NCI-H510A treated with DMSO at 0.1 percent for 48 hours (cell line): Measurements from ENCODE around the gene POLR3B.

Source experiments
- DNase-seq: peaks from one replicate; lab custom pipeline; 2025; lab: John Stamatoyannopoulos, UW

Gene POLR3B

DNA sequence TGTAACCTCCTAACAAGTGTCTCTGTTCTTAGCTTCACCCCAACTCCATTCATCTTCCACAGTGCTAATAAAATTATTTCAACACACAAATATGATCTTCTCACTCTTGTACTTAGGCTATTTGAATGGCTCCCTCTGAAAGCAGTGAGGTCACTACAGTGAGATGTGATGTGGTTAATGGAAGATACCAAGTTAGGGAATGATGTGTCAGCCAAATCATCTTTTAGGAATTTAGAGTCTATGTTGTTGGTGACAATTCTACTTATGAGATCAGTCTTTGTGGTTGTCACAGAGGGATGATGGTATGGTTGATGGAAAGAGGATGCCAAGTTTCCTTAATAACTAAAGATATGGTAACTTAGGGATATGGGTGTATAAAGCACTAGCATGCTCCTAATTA lies 57.6 kb downstream of the POLR3B start:
- no peak for DNase-seq

DNA sequence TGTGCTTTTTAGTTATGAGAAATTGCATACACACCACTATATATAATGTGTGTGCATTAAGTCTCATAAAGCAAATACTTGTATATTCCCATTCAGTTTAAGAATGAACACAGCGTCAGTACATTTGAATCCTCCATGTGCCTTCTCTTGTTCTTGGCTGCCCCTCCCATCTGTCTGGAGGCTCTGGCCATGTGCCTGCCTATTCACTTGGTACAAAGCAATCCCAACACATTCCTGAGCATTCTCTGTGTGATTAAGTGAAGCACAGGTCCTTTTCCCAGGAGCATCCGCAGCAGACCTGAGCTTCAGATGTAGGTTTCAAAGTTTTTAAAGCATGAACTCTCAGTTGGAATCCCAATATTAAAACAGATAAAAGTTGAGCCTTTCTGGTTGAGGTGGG lies 58.7 kb downstream of the POLR3B start:
- DNase-seq, result no peak

DNA sequence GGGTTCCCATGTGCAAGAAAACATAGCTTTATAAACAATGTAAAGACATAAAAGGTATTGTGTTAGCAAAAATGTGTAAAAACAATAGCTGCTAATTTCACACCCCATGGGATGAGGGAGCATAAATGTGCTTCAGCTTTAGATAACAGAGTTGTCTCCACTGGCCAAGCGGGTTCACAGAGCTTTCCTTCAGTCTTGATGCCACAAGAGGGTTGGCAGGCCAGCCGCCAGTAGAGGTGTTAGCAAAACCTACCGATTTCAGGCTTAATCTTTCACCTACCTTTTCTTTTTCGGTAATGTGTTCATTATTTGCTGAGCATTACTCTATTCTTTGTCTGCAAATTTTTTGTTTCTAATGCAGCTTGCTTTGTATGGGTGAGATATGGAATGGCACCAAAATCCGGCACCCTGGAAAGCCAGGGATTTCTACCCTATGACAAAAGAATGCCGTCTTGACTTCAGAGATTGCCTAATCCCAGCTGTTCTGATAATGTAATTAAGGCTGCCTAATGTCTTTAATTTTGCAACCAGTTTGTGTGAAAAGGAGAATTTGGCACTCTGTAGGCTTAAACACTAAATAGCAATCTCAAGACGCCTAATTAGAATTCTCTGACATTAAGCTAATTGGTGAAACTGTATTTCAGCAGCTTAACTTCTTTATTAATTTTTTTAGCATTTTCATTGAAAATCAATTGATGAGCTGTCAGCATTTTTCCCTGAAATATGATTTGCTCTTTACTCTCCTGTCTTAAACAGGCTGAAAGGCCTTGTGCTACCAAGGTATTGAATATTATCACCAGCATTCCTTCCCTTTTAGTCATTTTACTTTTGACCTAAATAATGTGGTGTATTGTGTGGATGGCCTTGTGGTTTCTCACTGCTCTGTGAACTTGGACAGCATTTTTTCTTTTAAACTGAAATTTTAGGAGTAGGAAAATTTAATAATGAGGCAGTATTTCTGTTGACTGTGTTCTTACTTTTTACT lies 60.7 kb downstream of the POLR3B start:
- no peak for DNase-seq

GRCh38 chr12:106418970-106419369 lies 61.4 kb downstream of the POLR3B start:
- DNase-seq, result no peak

GRCh38 chr12:106423291-106423690 lies 65.7 kb downstream of the POLR3B start:
- DNase-seq, result no peak

GRCh38 chr12:106425061-106425702 lies 67.6 kb downstream of the POLR3B start:
- no peak for DNase-seq

- DNase-seq, result no peak
These were observed 70.4 kb downstream of the POLR3B start for GRCh38 chr12:106427917-106428316.

DNA sequence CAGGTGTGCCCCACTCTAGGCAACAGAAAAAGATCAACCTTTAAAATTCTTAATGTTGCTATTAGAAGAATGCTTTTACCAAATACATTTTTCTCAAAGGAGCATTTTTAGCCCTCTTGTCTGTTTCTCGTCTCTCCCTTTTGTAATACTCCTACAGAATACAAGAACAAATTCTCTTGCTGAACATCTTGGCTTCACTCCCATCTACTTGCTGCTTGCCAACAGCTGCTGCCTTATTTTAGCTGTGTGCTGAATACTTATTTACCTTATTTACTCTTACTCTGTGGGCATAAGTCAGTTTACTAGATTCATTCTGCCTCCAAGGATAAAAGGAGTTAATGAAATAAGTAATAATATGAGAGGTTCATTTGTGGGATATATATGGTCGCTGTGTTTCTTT lies 70.8 kb downstream of the POLR3B start:
- no peak for DNase-seq

- DNase-seq, result no peak
These were observed 71.5 kb downstream of the POLR3B start for GRCh38 chr12:106429043-106429552.

GRCh38 chr12:106429636-106430035 lies 72.1 kb downstream of the POLR3B start:
- DNase-seq, result no peak

- DNase-seq, result no peak
These were observed 74.4 kb downstream of the POLR3B start for GRCh38 chr12:106431839-106432411.

DNA sequence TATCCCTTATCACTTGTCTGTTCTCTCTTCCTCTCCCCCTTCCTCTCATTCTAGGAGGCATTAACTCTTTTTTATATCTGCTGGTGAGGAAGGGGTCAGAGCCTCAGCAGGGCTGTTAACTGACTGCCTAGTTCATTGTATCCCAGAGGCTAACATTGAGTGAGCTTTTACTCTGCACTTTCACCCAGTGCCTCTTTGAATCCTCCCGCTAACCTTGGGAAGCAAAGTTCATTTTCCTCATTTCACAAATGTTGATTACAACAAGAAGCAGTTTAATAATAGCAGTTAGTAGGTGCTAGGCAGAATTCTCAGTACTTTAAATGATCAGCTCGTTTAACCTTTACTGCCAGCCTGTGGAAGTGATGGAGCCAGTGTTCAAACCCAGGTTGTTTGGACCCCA lies 75.5 kb downstream of the POLR3B start:
- no peak for DNase-seq

GRCh38 chr12:106434526-106434925 lies 77.0 kb downstream of the POLR3B start:
- DNase-seq, result no peak

DNA sequence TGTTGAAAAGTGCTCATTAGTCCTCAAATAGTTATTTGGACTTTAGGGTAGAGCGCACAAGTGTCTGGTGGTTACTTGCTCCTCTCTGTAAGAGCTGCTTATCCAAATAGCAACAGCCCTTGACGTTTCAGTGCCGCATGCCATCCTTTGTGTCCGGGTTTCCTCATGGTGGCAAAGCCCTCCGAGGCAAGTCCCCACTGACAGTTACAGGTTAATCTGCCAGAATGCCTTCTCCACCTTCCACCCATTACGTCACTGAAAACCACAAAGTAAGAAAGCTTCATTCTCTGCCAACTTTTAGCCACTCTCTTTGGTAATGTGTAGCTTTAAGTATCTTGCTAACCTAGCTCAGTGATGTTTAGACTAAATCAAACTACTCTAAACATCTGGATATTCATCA lies 78.6 kb downstream of the POLR3B start:
- DNase-seq, result no peak

DNA sequence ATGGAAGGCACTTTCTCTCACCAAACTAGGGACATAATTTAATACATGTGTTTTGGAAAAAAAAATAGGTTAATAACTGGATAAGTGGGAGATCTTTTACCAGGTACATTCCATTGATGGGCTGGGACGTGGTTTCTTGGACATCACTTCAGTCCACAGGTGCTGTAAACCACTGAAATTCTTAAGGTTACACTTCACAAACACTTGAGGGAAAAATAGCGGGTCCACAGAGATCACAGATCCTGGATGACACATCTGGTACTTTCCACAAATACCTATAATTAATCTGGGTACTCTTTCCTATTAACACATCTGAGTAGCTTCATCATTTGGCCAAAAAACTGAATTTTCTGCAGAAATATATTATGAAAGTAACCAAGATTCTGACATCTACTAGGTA lies 85.0 kb downstream of the POLR3B start:
- no peak for DNase-seq

DNA sequence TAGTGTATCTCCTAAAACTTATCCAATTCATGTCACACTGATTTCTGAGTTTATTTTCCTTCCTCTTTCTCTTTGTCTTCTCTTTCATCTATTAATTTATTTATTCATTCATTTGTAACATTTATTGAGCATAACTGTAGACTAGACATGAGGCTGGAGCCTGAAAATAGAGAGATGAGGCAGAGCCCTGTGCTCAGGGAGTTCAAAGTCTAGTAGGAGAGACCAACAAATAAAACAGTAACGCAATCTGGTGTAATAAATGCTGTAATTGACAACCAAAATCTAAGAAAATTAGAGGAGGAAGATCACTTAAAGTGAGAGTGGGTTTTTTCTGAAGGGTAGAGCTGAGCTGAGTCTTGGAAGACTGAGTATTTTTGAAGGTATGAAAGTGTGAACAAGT lies 87.5 kb downstream of the POLR3B start:
- no peak for DNase-seq

DNA sequence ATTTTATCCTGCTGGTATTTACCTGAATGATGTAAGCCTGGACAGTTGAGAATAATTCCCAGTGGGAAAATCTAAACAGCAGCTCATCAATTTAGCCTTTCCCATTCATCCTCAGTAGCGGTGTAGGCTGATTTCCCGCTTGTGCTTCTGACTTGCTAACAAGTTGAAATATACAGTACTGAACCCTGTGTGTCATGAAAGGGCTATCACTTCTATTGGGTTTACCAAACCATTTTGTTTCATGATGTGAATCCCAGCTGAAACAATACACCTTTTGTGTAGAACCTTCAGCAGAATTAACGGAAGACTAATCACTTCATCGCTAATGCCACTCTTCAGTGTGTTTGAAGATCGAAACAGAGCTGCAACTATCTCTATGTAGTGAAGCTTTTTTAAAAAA lies 88.4 kb downstream of the POLR3B start:
- no peak for DNase-seq

DNA sequence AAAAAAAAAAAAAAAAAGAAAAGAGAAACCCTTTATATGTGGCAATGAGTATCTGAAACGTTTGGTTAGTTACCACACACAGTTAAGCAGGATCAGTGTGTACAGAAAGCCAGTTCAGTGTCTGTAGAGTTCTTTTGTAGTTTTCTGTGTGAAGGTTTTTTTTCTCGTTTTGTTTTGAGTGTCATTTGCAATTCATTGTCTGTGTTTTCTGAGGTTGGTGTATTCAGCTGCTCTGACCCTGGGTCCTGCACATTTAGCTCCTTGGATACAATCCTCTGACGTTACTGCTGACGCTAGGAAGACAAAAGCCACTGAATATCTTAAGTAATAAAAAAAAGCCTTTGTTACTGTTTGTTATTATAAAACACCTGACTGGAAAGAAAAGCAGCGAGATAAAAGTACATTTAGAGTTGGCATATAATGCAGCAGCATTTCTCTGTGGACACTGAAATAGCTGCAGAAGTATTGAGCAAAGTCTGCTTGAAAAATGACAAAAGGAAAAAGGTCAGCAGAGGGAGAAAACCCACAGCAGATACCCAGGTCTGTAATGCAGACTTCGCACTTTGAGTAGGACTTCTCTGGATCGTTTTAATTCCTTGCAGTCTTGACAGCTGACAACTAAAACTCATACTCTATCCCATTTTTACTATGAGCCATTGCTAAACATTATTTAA lies 89.0 kb downstream of the POLR3B start:
- DNase-seq, result no peak

DNA sequence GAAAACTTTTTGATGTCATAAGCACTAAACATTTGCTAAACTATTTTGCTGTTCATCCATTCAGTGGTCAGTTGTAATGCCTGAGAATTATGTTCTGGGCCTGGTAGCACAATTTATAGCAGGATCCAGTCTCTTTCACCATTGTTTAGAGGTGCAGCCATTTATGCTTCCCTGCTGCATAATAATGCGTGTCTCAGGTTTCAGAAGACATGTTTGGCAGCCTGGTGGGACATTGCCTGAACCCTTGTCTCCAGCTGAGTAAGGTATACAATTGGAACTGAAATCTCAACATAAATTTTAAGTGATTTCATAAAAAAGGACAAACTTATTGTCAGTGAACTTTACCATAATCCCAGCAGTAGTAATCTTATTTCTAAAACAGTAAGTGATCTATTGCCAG lies 94.8 kb downstream of the POLR3B start:
- no peak for DNase-seq

- DNase-seq, result no peak
These were observed 97.6 kb downstream of the POLR3B start for GRCh38 chr12:106455111-106455510.

- no peak for DNase-seq
These were observed 101.6 kb downstream of the POLR3B start for GRCh38 chr12:106459124-106459523.

DNA sequence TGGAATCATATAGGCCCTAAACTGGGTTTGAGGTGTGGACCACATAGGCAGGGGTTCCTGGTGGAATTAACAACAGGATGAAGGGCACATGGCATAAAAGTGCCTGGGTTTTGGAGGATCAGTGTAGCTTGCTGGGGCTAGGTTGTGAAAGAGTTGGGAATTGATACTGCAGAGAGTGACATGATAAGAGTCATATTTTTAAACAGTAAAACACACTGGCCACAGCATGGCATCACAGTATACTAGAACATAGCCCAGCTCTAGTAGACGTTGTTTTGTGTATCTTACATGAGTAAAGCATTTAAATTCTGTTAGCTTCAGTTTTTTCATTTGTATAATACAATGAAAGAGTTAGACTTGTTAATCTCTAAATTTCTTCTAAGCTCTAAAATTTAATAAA lies 102.0 kb downstream of the POLR3B start:
- no peak for DNase-seq
